Measurements from ENCODE around the gene CDK5R2.
A peak's percentile ranks its signal among the peaks of the same experiment; 100 is the strongest.

Gene CDK5R2

GRCh38 chr2:218993345-218994315, 34.2 kb downstream of the CDK5R2 start, which contains the start of gene CRYBA2:
Gene CRYBA2, minus strand, starts transcription at chr2:218993422. Its CDS starts 246 bp downstream, at chr2:218993176.
- TF ChIP-seq REST (IDR thresholded peaks at IDR 0.05; ENCODE audit: insufficient replicate concordance, low read depth) (no peak), CTCF (IDR thresholded peaks at IDR 0.05; ENCODE audit: insufficient read depth, low read length) (no peak), SPI1 (IDR thresholded peaks at IDR 0.05; ENCODE audit: borderline replicate concordance, low read depth) (no peak), POLR2AphosphoS5 (IDR thresholded peaks at IDR 0.05; ENCODE audit: low read depth) (no peak), GABPA (IDR thresholded peaks at IDR 0.05; ENCODE audit: low read depth) (no peak)
- Histone ChIP-seq H3K4me3 (replicated peaks; ENCODE audit: insufficient read depth, low read length) (no peak within 1 kb of the TSS), H3K27me3 (ENCODE audit: insufficient read depth, poor library complexity, severe bottlenecking) (peaks cover 81% of the 10 kb centered on the region), H3K27ac (replicated peaks) (no peak within 1 kb of the TSS)
- no peak for DNase-seq (ENCODE audit: low read depth in 1 of 2, low spot score in 1 of 2)

GRCh38 chr2:218995561-218995960, 36.1 kb downstream of the CDK5R2 start:
- Histone ChIP-seq H3K4me3 (replicated peaks; ENCODE audit: insufficient read depth, low read length) (no peak overlapping the region), H3K27ac (replicated peaks) (no peak overlapping the region), H3K27me3 (ENCODE audit: insufficient read depth, poor library complexity, severe bottlenecking) (peaks cover 79% of the 10 kb centered on the region)
- TF ChIP-seq SPI1 (IDR thresholded peaks at IDR 0.05; ENCODE audit: borderline replicate concordance, low read depth) (no peak), GABPA (IDR thresholded peaks at IDR 0.05; ENCODE audit: low read depth) (no peak), REST (IDR thresholded peaks at IDR 0.05; ENCODE audit: insufficient replicate concordance, low read depth) (no peak), CTCF (IDR thresholded peaks at IDR 0.05; ENCODE audit: insufficient read depth, low read length) (no peak), POLR2AphosphoS5 (IDR thresholded peaks at IDR 0.05; ENCODE audit: low read depth) (no peak)
- DNase-seq (ENCODE audit: low read depth in 1 of 2, low spot score in 1 of 2), result no peak

- Histone ChIP-seq H3K4me3 (replicated peaks; ENCODE audit: insufficient read depth, low read length) (no peak overlapping the region), H3K27ac (replicated peaks) (no peak overlapping the region), H3K27me3 (ENCODE audit: insufficient read depth, poor library complexity, severe bottlenecking) (peaks cover 79% of the 10 kb centered on the region)
- peak; percentile 41 to 53 for DNase-seq (ENCODE audit: low read depth in 1 of 2, low spot score in 1 of 2)
- no peak for TF ChIP-seq GABPA (IDR thresholded peaks at IDR 0.05; ENCODE audit: low read depth)
- TF ChIP-seq SPI1 (IDR thresholded peaks at IDR 0.05; ENCODE audit: borderline replicate concordance, low read depth), result no peak
- TF ChIP-seq CTCF (IDR thresholded peaks at IDR 0.05; ENCODE audit: insufficient read depth, low read length), result peak; percentile 42
- TF ChIP-seq REST (IDR thresholded peaks at IDR 0.05; ENCODE audit: insufficient replicate concordance, low read depth), result no peak
These were observed 36.7 kb downstream of the CDK5R2 start for GRCh38 chr2:218995972-218996711.
